GM19372 (cell line): Measurements from ENCODE around the gene INTS6L.
"Not testable (repeated sequence)": the region's sequence is repeated elsewhere in the genome, so short reads cannot be mapped to it uniquely, and the experiment has no call there.

Experiments
- ATAC-seq: cut with Tn5 transposase; IDR thresholded peaks from one replicate; pipeline ENCODE4 v1.9.1; 2021; ENCODE audit warnings: mild to moderate bottlenecking, low read depth, moderate library complexity; ENCODE audit not compliant: unreplicated experiment

The INTS6L gene

DNA sequence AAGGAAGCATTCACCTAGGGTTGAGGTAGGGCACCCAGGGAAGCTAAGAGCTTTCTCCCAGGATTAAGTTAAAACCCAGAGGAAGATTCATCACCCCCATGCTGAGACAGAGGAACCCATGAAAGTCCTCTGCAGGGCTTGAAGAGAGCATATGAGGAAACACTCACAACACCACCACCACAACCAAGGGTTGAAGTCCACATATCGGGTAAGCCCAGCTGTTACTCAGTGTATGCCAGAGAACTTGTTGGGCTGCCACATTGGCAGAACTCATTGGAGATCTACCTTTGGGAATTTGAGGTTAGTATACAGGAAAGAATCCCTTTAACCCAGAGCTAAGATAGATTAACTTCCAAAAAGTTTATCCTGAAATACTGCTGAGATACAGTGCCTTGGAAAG lies 75.1 kb downstream of the INTS6L start:
- no peak for ATAC-seq

DNA sequence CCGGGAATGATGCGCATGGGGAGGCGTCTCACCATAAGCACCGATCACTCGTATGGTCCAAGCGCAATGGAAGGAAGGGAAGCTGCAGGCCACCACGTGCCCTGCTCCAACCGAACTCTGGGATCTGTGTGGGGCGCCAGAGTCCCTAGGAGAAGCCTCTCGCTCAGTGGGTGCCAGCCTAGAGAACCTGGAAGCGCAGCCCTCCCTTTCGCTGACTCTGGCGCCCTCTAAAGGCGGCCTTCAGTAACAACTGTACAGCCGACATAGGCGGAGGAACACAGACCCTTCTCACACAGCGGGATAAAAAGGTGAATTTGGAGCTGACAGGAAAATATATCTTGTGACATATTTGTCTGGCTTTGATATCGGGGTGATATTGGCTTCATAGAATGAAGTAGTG lies 76.0 kb downstream of the INTS6L start:
- no peak for ATAC-seq

DNA sequence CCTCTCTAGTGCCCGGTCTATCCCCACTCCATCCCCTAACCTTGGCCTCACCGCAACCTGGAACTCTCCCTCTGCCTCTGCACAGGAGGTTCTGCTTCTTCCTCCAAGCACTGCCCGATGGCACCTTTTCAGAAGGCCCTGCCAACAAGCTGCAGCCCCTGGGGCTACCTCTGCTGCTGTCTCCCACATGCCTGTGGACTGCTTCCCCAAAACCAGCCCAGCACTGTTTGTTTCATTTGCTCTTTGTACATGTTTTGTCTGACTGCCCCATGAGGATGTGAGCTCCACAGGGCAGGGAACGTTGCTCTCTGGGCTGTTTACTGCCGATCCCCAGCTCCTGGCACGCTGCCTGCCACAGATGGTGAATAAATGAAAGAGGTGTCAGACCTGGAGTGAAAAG lies 85.4 kb downstream of the INTS6L start:
- no peak for ATAC-seq

DNA sequence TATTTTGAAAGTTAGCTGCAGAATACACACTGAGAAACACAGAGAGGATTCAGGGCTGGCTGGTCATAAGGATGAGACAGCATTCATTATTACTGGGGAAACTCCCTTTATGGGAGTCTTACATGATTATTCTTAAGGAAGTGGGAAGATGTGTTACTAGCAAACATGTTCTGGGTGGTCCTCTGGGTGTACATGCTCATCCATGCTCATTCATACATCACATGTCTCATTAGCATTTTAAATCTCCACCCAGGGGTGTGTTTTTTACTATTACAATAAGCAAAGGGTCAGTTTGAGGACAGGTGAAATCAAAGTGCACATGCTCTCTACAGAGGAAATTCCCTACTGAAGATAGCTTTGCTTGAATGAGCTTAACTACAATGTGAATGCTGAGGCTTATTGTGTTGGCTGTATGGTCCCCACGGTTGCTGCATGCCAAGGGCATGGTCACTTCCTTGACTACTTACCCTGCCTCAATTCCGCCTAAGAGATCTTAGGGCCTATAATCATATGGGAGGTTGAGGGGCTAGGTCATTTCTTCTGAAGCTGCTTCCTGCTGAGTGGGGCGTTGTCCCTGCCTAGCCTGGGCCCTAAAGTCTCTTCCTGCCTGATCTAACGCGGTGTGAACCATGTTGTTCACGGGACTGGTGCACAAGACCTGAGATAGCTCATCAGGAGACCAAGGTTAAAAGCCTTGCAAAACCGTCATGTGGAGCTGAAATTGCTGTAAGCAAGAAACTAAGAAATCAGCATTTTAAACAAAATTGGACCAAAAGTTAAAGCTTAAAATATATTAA lies 104.1 kb downstream of the INTS6L start:
- ATAC-seq = not testable (repeated sequence)

DNA sequence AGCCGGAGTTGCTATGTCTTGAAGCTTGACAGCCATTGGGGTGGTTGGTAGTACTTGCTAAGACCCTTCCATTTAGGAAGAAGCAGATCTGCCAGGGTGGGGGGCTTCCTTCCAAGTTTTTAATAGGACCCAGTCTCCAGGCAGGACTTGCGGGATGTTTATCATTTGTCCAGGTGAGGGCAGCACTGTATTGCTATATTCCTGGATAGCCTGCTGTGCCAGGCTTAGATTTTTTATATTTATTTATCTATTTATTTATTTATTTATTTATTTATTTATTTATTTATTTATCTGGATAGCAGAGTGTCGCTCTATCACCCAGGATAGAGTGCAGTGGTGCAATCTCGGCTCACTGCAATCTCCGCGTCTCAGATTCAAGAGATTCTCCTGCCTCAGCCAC lies 105.5 kb downstream of the INTS6L start:
- ATAC-seq = no peak

DNA sequence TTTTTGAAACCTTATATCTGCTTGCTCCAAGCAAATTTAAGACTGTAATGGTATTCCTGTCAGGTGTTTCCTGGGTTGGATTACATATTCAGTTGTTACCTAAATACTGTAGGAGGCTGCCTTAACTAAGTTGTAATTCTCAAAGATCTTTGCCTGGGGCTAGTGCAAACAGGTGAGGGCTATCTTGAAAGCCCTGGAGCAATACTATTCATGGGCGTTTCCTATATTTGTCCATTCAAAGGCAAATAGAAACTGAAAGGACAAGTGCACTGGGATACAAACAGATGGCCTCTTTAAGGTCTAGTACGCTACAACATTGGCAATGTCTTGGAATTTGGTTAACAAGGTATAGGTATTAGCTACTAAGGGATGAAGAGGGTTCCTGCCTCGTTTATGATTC lies 108.9 kb downstream of the INTS6L start:
- ATAC-seq = no peak
